ENCODE measurements around the gene ADM5. TPM values are rescaled to one million over a fixed set of nuclear protein-coding genes. Genes with fewer than 3 reads are reported as not detected.

ADM5 gene
- total RNA-seq, 1 donor from 2014 or later, result 4.8 TPM

- intact Hi-C loops (cut with micrococcal nuclease), result no loop called here
These were observed 31.3 kb upstream of the ADM5 start for GRCh38 chr19:49658139-49658517.

DNA sequence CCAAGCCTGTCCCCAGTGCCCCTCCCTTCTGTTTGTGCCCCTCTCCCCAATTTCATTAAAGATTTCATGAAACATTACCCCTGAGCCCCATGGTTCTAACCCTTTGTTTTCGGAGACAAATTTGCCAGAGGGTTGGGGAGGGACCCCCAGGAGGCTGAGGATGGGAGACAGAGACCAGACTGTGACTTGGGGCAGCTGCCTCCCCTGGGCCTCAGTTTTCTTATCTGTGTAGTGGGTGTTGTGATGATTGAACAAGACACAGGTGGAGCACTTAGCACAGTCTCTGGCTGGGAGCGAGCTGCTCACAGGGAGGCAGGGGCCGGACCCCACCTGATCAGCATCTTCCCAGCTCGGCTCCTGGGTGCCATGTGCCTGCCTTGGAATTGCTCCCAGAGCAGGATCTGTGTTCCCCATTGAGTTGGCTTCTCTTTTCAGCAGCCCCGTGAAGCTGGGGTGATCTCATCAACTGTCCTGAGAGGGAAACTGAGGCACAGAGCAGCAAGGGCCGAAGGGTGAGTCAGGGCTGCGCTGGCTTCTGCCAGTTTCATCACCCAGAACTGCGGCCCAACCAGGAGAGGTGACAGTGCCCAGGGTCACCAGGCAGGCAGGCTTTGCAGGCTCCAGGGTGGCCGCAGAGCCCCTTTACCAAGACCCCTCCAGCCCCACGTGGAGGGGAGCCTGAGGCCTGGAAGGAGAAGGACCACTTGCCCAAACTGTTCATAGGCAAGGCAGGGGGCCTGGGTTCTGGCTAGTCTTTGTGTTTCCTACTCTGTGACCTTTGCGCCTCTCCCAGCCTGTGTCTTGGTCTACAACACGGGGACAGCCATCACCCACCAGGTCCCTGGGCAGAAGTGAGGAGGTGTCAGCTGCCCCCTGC, 30.6 kb upstream of the ADM5 start:
- intact Hi-C loops (cut with micrococcal nuclease), result no loop called here

DNA sequence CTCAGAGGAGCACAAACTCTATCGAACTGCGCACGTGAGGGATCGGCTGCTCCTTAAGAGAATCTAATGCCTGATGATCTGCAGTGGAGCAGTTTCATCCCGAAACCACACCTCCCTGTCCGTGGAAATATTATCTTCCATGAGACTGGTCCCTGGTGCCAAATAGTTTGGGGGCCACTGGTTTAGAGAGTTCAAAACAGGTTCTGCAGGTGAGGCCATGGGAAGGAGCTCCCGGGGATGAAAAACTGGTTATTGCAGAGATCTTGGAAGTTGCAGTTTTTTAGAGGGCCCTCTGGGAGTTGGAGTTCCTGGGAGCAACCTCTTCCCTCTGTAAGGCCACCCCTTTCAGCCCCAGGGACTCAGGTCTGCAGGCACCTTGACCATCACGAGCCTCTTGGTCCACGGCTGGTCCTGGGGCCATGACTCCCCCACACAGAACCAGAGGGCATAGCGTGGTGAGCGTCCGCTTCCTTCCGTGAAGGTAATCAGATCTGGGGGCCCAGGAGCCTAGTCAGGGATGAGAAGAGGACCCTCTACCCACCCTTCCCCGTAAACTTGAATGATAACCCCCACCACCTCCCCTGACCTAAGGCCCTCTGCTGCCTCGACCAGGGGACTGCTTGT, 28.9 kb upstream of the ADM5 start:
- intact Hi-C loops (cut with micrococcal nuclease), result no loop called here

- intact Hi-C loops (cut with micrococcal nuclease), result no loop called here
These were observed 27.4 kb upstream of the ADM5 start for GRCh38 chr19:49662011-49662410.

GRCh38 chr19:49663224-49663623, 26.2 kb upstream of the ADM5 start:
- intact Hi-C loops (cut with micrococcal nuclease), result no loop called here

GRCh38 chr19:49664171-49665035, 25.0 kb upstream of the ADM5 start:
- intact Hi-C loops (cut with micrococcal nuclease), result loop anchor here (1.0 kb wide), 3 partner anchors 12 to 71 kb away; partner anchors contain the start of gene SCAF1

DNA sequence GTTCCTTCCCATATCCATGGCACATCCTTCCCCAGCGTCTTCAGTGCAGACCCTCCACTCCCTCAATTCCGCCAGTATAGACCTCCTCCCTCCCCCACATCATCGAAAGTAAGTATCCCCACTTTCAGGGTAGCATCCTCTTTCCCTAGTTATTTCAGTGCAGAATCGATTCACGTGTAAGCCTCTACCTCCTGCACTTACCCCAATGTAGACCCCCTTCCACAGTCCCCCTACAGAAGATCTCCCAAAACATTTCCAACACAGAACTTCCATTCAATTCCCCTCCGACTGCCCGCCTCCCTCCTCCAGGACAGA, 24.4 kb upstream of the ADM5 start:
- intact Hi-C loops (cut with micrococcal nuclease), result loop anchor here (1.0 kb wide), 2 partner anchors 11 to 23 kb away; partner anchors contain the start of gene SCAF1

- intact Hi-C loops (cut with micrococcal nuclease), result loop anchor here (1.0 kb wide), 2 partner anchors 11 to 23 kb away; partner anchors contain the start of gene SCAF1
These were observed 23.9 kb upstream of the ADM5 start, which contains the start of the genes BCL2L12 and IRF3 for GRCh38 chr19:49665351-49666119. BCL2L12 (plus strand) TSS chr19:49665933; CDS start chr19:49666693, 760 bp downstream. IRF3 (minus strand) TSS chr19:49665857; CDS start chr19:49664838, 1,019 bp downstream.

- intact Hi-C loops (cut with micrococcal nuclease), result no loop called here
These were observed 23.3 kb upstream of the ADM5 start for GRCh38 chr19:49666120-49666444.

GRCh38 chr19:49667473-49667872, 21.9 kb upstream of the ADM5 start:
- intact Hi-C loops (cut with micrococcal nuclease), result no loop called here

GRCh38 chr19:49669516-49669915, 19.9 kb upstream of the ADM5 start:
- intact Hi-C loops (cut with micrococcal nuclease), result no loop called here

DNA sequence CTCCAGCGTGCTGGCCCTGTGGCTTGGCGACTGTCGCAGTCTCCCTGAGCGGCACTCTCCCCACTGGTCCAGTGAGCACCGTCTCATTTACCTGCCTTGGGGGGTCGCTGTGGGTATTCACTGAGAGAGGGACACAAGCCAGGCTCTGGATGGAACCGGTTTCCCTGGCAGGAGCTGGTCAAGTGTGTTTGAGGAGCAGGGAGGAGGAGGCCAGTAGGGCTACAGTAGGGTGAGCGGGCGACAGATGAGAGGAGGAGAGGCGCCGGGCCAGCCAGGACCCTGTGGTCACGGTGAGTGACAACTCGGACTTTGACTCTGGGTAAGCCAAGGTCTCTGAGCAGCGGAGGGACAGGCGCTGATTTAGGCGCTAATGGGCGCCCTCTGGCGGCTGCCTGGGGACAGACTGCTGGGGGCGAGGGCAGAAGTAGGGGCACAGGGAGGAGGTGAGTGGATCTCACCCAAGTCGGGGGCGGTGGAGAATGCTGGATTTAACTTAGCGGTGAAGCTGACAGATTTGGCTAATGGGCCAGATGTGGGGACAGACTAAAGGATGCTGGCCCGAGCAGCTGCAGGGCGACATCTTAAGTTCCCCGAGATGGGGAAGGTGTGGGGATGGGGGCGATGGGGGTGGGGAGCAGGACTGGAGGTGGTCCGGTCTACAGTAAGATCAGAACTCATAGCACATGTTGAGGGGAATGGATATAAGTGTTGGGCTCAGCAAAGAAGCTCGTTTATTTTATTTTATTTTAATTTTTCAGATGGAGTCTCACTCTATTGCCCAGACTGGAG, 17.1 kb upstream of the ADM5 start:
- intact Hi-C loops (cut with micrococcal nuclease), result no loop called here

GRCh38 chr19:49676136-49676783, 13.1 kb upstream of the ADM5 start:
- intact Hi-C loops (cut with micrococcal nuclease), result loop anchor here (1.0 to 2.0 kb wide), 7 partner anchors 11 to 223 kb away; partner anchors contain the start of genes AKT1S1, ALDH16A1, AP2A1 and BCL2L12

DNA sequence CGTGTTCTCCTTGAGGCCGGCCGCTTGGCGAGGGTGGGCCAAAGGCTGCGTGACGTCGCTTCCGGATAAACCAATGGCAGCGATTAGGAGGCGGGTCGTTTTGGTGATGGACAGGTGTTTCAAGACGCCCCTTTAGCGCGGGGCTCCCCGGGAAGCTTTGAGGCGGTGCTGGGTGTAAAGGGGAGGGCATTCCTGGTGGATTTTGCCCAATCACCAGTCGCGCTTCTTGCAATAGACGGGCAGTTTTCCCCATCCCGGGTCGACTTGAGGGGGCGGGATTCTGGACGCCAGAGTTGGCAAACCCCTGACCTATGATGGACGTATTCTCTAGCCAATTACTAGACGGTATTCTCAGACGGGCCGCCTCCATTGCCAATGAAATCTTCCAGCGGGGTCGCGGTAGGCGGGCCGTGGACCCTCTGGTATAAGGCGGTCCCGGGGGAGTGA, 12.6 kb upstream of the ADM5 start:
- intact Hi-C loops (cut with micrococcal nuclease), result loop anchor here (1.0 to 2.0 kb wide), 7 partner anchors 12 to 224 kb away; partner anchors contain the start of genes AKT1S1, ALDH16A1, AP2A1 and BCL2L12

- intact Hi-C loops (cut with micrococcal nuclease), result loop anchor here (2.0 kb wide), 2 partner anchors 89 to 181 kb away; partner anchors contain the start of genes AP2A1 and RPS11
These were observed 12.0 kb upstream of the ADM5 start, which contains the start of gene PRMT1 for GRCh38 chr19:49677231-49677900. PRMT1 (plus strand) TSS chr19:49677271; CDS start chr19:49677281, 10 bp downstream.

DNA sequence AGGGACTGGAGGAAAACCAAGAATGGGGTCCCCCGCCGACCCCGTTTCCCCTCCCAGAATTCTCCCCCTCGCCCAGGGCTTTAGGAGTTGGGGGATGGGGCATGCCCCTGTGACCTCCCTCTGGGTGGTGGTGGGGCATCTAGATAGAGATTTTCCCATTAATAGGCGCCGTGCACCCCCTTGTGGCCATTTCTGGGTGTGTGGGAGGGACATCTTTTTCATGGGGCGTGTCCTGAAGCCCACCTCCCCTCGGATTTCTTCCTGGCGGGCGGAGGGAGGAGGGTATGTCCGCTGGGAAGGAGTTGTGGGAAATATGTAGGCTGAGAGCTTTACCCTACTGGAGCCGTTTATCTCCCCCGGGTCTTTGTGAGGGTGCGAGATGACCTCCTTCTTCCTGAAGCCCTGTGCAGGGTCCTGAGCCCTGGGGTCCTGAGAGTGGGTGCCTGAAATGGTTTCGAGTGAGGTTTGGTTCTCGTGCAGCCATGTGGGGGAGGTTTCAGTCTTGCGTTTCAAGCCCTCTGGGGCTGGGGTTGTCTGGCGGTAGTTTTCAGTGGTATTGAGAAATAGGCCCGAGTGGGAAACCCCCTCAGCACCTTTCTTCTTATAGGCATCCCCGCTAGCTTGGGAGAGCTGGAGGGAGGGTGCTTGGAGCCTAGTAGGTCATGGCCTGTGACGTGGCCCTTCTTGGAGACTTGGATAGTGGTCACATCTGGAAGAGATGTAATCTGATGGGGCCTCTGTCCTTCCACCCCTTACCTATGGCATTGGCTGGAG, 11.3 kb upstream of the ADM5 start:
- intact Hi-C loops (cut with micrococcal nuclease), result loop anchor here (2.0 kb wide), 2 partner anchors 89 to 181 kb away; partner anchors contain the start of genes AP2A1 and RPS11

- intact Hi-C loops (cut with micrococcal nuclease), result no loop called here
These were observed 10.2 kb upstream of the ADM5 start for GRCh38 chr19:49678985-49679770.

Measured in T-helper 2 cell treated with Interferon-gamma antibody and Interleukin-4, amounts not matched to agents 100 ng/mL and 5 ng/mL, for 36 hours (primary cell).